Measurements from ENCODE around the gene ANKRD39.

Gene ANKRD39

DNA sequence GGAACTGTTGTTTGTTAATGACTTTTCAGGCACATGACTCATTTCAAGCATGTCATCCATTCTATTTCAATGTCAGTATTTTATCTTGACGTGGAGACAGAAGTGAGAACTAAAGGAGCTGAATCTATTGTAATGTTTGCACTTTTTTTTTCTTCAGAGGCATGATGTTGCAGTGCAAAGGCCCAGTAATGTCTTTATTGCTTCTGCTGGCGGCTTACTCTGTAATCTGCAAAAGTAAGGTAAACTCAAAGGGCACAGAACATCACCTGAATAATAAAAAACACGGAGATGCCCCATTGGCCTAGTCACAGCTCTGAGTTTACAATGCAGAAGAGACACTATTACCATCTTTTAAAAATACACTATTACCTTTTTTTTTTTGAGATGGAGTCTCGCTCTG lies 44.2 kb downstream of the ANKRD39 start:
- H3K4me3 ChIP-seq (ENCODE audit: low read depth, low read length), result no peak overlapping the region
- TF ChIP-seq, protein P1, sequence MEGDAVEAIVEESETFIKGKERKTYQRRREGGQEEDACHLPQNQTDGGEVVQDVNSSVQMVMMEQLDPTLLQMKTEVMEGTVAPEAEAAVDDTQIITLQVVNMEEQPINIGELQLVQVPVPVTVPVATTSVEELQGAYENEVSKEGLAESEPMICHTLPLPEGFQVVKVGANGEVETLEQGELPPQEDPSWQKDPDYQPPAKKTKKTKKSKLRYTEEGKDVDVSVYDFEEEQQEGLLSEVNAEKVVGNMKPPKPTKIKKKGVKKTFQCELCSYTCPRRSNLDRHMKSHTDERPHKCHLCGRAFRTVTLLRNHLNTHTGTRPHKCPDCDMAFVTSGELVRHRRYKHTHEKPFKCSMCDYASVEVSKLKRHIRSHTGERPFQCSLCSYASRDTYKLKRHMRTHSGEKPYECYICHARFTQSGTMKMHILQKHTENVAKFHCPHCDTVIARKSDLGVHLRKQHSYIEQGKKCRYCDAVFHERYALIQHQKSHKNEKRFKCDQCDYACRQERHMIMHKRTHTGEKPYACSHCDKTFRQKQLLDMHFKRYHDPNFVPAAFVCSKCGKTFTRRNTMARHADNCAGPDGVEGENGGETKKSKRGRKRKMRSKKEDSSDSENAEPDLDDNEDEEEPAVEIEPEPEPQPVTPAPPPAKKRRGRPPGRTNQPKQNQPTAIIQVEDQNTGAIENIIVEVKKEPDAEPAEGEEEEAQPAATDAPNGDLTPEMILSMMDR (IDR thresholded peaks at IDR 0.05; ENCODE audit: borderline replicate concordance, insufficient read depth, low read depth, low read length), result no peak

DNA sequence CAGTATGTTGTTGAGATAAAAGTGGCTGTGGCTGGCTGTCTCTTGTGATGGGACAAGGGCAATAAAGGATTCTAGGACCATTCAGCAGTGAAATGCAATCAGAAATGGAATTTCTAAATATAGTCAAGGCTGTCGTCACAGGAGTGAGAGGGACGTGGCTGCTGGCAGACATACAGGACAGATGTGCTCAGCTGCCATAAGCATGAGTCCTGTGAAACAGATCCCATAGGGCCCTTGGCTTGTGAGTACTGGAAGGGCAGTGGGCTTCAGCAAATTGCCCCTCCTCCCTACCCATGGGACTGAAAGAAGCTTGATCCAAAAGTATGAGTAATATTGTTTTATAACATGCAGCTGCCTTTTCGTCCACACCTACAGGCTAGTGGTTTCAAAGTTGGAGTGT lies 45.9 kb downstream of the ANKRD39 start:
- TF ChIP-seq, protein P1 (IDR thresholded peaks at IDR 0.05; ENCODE audit: borderline replicate concordance, insufficient read depth, low read depth, low read length), result no peak

DNA sequence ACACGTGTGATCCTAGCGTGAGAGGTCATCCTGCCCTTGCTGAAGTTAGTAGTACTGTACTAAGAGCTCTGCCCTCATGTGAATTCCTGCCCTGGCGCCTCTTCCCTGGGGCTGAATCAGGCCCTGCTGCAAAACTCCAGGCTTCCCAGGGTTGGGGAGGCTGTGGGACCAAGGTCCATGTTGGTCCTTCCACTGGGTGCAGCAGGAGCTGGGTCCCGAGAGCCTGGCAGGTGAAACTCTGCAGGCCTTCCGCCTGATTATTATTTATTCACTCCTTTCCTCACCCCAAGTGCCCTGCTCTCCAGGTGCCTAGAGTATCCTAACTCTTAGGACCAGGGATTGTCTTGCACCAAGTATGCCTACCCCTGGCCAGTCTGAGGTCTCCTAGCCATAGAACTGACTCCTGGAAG lies 47.0 kb downstream of the ANKRD39 start:
- no peak overlapping the region for H3K4me3 ChIP-seq (ENCODE audit: low read depth, low read length)
- TF ChIP-seq, protein P1 (IDR thresholded peaks at IDR 0.05; ENCODE audit: borderline replicate concordance, insufficient read depth, low read depth, low read length), result no peak

More for the DNA sequence above, 45.9 kb downstream of the ANKRD39 start:
- H3K4me3 ChIP-seq (ENCODE audit: low read depth, low read length), result no peak overlapping the region

GRCh38 chr2:96809951-96810782 lies 47.6 kb downstream of the ANKRD39 start:
- no peak overlapping the region for H3K4me3 ChIP-seq (ENCODE audit: low read depth, low read length)
- TF ChIP-seq, protein P1 (IDR thresholded peaks at IDR 0.05; ENCODE audit: borderline replicate concordance, insufficient read depth, low read depth, low read length), result no peak

GRCh38 chr2:96809216-96809882 lies 48.5 kb downstream of the ANKRD39 start:
- H3K4me3 ChIP-seq (ENCODE audit: low read depth, low read length), result no peak overlapping the region
- TF ChIP-seq, protein P1 (IDR thresholded peaks at IDR 0.05; ENCODE audit: borderline replicate concordance, insufficient read depth, low read depth, low read length), result no peak

DNA sequence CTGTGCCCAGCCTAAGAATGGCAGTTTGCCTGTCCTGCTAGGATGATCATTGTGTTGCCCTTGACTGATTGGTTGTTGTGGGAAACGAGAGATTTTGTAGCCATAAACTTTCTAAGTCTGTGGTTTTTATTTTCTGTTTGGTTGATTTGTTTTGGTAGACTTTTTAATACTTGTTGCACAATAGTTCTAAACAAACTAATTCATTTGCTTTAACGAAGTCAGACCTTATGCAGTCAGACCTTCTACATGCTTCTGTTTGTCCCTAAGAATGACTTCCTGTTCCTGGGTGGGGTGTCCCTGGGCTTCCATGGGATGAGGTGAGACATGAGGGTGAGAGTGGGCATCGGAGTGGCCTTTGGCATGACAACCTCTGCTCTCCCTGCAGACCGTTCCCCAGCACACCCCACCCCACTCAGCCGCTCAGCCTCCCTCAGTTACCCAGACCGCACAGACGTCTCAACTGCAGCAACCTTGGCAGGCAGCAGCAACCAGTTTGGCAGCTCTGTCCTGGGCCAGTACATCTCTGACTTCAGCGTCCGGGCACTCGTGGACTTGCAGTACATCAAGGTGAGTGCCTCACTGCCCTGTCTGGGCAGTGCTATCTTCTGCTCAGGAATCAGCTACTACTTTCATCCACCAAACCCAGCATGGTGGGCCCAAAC lies 49.5 kb downstream of the ANKRD39 start:
- TF ChIP-seq, protein P1 (IDR thresholded peaks at IDR 0.05; ENCODE audit: borderline replicate concordance, insufficient read depth, low read depth, low read length), result no peak

More for the DNA sequence above, 49.5 kb downstream of the ANKRD39 start:
- no peak overlapping the region for H3K4me3 ChIP-seq (ENCODE audit: low read depth, low read length)

Measured in GM12875 (cell line).